Kidney epithelial cell (primary cell): ENCODE results near the gene MISFA. TPM values are rescaled to one million over a fixed set of nuclear protein-coding genes. Genes with fewer than 3 reads are reported as not detected.
"Not testable (repeated sequence)": the region's sequence is repeated elsewhere in the genome, so short reads cannot be mapped to it uniquely, and the experiment has no call there.

Experiments used
- DNase-seq: peaks from one replicate; pipeline ENCODE4 v3.0.0-alpha.2; 2010; ENCODE audit warnings: low read depth
- H3K27me3 ChIP-seq: 2 replicates; pipeline ENCODE4 v1.6.0; 2011; ENCODE audit warnings: low read length; ENCODE audit not compliant: control insufficient read depth, insufficient read depth
- H3K36me3 ChIP-seq: 2 replicates; pipeline ENCODE4 v1.5.1; 2011; ENCODE audit warnings: low read length; ENCODE audit not compliant: control insufficient read depth, insufficient read depth
- H3K4me3 ChIP-seq: 2 replicates; pipeline ENCODE4 v1.5.1; 2011; ENCODE audit warnings: low read depth, mild to moderate bottlenecking, control low read depth, low read length
- total RNA-seq: library from RNA; depleted of rRNA; stranded (reverse); fragments of >200 nt; gene quantifications from 2 replicates; pipeline ENCODE4 v1.2.3, GENCODE V29; 2015
- TF ChIP-seq, protein P1 (sequence below): IDR thresholded peaks from 2 replicates; pipeline ENCODE4 v1.5.1; 2011; ENCODE audit warnings: mild to moderate bottlenecking, moderate library complexity, low read length, control low read depth, inconsistent platforms; ENCODE audit not compliant: insufficient read depth, poor library complexity, severe bottlenecking

Gene MISFA
- total RNA-seq, 1 donor from 2014 or later, result 7.4 TPM

DNA sequence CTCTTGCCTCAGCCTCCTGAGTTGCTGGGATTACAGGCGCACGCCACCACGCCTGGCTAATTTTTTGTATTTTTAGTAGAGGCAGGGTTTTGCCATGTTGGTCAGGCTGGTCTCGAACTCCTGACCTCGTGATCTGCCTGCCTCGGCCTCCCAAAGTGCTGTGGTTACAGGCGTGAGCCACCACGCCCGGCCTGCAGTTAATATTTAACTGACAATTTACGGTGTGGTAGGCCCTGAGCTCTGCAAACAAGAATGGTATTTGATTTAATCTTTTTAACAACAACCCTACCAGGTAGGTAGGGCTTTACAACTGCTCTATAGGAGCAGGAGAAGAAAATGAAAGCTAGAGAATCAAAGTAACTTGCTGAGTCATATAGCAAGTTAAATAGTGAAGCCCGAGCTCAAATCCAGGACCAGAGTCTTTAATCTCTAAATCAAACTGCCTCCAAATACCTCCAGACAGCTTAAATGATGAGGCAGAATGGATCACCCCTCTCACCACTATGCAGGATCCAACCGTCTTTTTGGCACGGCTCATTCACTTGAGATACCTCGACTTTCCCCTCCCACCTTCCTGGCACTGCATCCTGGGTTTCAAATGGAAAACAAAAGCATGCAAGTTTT is 20.5 kb upstream of the MISFA start:
- TF ChIP-seq, protein P1, sequence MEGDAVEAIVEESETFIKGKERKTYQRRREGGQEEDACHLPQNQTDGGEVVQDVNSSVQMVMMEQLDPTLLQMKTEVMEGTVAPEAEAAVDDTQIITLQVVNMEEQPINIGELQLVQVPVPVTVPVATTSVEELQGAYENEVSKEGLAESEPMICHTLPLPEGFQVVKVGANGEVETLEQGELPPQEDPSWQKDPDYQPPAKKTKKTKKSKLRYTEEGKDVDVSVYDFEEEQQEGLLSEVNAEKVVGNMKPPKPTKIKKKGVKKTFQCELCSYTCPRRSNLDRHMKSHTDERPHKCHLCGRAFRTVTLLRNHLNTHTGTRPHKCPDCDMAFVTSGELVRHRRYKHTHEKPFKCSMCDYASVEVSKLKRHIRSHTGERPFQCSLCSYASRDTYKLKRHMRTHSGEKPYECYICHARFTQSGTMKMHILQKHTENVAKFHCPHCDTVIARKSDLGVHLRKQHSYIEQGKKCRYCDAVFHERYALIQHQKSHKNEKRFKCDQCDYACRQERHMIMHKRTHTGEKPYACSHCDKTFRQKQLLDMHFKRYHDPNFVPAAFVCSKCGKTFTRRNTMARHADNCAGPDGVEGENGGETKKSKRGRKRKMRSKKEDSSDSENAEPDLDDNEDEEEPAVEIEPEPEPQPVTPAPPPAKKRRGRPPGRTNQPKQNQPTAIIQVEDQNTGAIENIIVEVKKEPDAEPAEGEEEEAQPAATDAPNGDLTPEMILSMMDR, result no peak
- no peaks in the 10 kb centered on the region for H3K36me3 ChIP-seq
- no peaks in the 10 kb centered on the region for H3K27me3 ChIP-seq
- H3K4me3 ChIP-seq, result no peak overlapping the region
- DNase-seq, result no peak

- Histone ChIP-seq H3K4me3 (no peak overlapping the region), H3K36me3 (no peaks in the 10 kb centered on the region), H3K27me3 (no peaks in the 10 kb centered on the region)
- DNase-seq, result no peak
- TF ChIP-seq, protein P1, result no peak
Measured at GRCh38 chr11:18580113-18580766, 19.3 kb upstream of the MISFA start.

DNA sequence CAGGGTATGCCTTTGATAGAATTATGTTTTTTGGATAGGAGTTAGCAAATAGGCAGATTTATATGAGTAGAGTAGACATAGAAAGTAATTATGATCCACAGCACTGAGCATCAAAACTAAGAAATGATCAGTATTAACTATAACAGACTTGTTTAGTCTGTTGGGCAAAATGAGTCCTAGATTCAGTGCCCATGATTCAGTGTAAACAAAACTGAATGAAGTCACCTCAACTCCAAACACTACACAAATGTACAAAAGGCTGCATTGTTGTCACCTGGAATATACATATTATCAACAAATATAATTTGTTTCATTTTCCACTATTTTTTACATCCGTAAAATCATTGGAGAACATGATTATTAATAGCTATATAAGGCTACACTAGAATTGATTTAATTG is 17.8 kb upstream of the MISFA start:
- DNase-seq, result no peak
- no peaks in the 10 kb centered on the region for H3K36me3 ChIP-seq
- H3K4me3 ChIP-seq, result no peak overlapping the region
- no peaks in the 10 kb centered on the region for H3K27me3 ChIP-seq
- TF ChIP-seq, protein P1, result no peak

DNA sequence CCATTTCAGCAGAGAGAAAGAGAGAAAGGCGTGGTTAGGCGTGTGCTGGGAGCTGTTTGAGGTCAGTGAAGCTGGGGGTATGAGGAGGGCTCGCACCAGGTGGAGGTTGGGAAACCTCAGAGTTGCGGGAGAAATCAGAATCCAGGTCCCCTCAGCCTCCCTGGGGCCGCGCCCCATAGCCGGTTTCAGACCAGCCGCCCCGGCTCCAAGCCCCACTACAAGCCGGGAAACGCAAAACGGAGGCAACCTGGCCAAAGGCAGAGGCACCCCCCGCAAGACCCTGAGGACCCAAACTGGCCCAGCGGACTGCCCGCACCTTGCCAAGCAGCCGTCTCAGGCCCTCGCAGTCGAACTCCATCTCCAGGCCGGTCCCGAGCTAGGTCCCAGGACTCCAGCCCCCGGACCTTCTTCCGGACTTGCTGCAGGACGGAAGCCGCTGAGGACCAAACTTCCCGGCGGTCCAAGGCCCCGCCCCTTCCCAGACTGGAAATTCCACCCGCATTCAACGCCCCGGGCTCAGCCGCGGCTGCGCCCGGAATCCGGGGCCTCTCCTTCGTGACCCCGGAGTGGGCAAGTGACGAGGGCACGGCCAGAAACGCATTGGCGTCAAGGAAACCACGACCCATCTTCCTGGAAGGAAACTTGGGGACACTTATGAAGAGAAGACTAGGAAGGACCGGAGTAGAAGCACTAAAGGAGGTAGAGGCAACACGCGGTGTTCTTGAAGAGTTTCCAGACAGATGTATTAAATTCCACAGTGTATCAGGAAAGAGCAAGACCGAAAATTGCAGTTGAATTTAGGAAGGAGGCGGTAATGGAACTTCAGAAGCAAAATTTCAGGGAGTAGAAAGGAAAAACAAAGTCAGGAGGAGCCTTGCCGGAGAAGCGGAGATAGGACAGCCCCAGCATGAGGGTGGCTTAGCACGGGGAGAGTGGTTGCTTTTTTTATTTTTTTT is 11.0 kb upstream of the MISFA start, which contains the start of gene UEVLD:
Gene UEVLD, minus strand, starts transcription at position 438 of the 956 bp plus-strand sequence. Its CDS starts 80 bp downstream, at position 358.
- no peaks in the 10 kb centered on the region for H3K27me3 ChIP-seq
- peak within 1 kb of the TSS; percentile 99 for H3K4me3 ChIP-seq
- DNase-seq, result peak; percentile 51
- no peaks in the 10 kb centered on the region for H3K36me3 ChIP-seq
- TF ChIP-seq, protein P1, result no peak

- DNase-seq, result no peak
- no peaks in the 10 kb centered on the region for H3K36me3 ChIP-seq
- no peaks in the 10 kb centered on the region for H3K27me3 ChIP-seq
- no peak overlapping the region for H3K4me3 ChIP-seq
- TF ChIP-seq, protein P1, result no peak
Measured at GRCh38 chr11:18590571-18590970, 9.0 kb upstream of the MISFA start.

DNA sequence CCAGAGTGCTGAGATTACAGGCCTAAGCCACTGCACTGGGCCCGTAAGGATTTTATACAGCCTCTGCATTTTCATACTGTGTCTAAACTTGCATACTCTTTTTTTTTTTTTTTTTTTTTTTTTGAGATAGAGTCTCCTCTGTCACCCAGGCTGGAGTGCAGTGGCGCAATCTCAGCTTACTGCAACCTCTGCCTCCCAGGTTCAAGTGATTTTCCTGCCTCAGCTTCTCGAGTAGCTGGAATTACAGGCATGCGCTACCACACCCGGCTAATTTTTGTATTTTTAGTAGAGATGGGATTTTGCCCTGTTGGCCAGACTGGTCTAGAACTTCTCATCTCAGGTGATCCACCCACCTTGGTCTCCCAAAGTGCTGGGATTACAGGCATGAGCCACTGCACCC is 5.5 kb upstream of the MISFA start:
- not testable (repeated sequence) for H3K4me3 ChIP-seq, H3K36me3 ChIP-seq, H3K27me3 ChIP-seq, DNase-seq
